Measurements from ENCODE around the gene PDXK.

DNA sequence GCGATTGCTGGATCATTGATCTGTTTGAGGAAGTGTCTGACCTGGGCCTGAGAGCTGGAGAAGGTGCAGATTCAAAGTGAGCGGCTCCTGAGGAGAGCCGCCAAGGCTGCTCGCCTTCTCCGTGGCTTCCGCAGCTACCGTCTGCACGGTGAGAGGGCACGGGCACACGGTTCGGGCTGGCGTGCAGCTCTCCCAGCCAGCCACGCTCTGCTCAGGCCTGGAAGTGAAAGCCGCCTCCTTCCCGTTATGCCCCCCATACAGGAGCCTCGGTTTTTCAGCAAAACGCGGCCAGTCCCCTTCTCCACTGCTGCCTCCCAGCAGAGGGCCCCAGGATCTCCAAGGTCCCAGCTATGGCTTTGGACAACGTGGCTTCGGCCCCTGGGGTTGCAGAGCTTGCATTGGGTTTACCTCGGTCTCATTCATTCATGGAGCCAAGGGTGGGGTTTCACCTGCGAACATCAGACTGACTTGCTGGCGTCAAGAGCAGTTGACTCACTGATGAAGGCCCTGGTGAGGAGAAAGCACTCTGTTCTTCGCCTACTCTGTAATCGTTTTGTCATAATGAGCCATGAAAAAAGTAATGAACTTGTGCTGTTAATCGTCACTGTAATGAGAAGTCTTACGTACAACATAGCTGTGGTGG, 24.4 kb upstream of the PDXK start:
- TF ChIP-seq SMC3 (conservative IDR thresholded peaks at IDR 0.05; ENCODE audit: poor library complexity) (no peak), POLR2AphosphoS5 (IDR thresholded peaks at IDR 0.05) (no peak), RAD21 (conservative IDR thresholded peaks at IDR 0.05) (no peak), EP300 (conservative IDR thresholded peaks at IDR 0.05; ENCODE audit: poor library complexity, severe bottlenecking) (no peak)
- TF ChIP-seq, protein P1, sequence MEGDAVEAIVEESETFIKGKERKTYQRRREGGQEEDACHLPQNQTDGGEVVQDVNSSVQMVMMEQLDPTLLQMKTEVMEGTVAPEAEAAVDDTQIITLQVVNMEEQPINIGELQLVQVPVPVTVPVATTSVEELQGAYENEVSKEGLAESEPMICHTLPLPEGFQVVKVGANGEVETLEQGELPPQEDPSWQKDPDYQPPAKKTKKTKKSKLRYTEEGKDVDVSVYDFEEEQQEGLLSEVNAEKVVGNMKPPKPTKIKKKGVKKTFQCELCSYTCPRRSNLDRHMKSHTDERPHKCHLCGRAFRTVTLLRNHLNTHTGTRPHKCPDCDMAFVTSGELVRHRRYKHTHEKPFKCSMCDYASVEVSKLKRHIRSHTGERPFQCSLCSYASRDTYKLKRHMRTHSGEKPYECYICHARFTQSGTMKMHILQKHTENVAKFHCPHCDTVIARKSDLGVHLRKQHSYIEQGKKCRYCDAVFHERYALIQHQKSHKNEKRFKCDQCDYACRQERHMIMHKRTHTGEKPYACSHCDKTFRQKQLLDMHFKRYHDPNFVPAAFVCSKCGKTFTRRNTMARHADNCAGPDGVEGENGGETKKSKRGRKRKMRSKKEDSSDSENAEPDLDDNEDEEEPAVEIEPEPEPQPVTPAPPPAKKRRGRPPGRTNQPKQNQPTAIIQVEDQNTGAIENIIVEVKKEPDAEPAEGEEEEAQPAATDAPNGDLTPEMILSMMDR (IDR thresholded peaks at IDR 0.05; ENCODE audit: poor library complexity, severe bottlenecking) = no peak
- TF ChIP-seq, protein P2, sequence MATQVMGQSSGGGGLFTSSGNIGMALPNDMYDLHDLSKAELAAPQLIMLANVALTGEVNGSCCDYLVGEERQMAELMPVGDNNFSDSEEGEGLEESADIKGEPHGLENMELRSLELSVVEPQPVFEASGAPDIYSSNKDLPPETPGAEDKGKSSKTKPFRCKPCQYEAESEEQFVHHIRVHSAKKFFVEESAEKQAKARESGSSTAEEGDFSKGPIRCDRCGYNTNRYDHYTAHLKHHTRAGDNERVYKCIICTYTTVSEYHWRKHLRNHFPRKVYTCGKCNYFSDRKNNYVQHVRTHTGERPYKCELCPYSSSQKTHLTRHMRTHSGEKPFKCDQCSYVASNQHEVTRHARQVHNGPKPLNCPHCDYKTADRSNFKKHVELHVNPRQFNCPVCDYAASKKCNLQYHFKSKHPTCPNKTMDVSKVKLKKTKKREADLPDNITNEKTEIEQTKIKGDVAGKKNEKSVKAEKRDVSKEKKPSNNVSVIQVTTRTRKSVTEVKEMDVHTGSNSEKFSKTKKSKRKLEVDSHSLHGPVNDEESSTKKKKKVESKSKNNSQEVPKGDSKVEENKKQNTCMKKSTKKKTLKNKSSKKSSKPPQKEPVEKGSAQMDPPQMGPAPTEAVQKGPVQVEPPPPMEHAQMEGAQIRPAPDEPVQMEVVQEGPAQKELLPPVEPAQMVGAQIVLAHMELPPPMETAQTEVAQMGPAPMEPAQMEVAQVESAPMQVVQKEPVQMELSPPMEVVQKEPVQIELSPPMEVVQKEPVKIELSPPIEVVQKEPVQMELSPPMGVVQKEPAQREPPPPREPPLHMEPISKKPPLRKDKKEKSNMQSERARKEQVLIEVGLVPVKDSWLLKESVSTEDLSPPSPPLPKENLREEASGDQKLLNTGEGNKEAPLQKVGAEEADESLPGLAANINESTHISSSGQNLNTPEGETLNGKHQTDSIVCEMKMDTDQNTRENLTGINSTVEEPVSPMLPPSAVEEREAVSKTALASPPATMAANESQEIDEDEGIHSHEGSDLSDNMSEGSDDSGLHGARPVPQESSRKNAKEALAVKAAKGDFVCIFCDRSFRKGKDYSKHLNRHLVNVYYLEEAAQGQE (IDR thresholded peaks at IDR 0.05; ENCODE audit: borderline replicate concordance) = no peak
